Upper lobe of right lung (tissue), 1 donor: ENCODE measurements around the gene PWP1. TPM values are rescaled to one million over a fixed set of nuclear protein-coding genes. Genes with fewer than 3 reads are reported as not detected.

Experiments
- ATAC-seq: fragments of 200-7000 bp; cut with Tn5 transposase; one replicate; pipeline ENCODE4 v1.9.1; 2020; ENCODE audit warnings: mild to moderate bottlenecking, moderate library complexity
- DNase-seq: peaks from one replicate; pipeline ENCODE4 v3.0.0-alpha.2; 2020
- H3K27ac ChIP-seq: fragments of 200-600 bp; one replicate; pipeline ENCODE4 v1.8.0; 2022
- H3K27me3 ChIP-seq: fragments of 200-600 bp; one replicate; pipeline ENCODE4 v1.8.0; 2022; ENCODE audit warnings: mild to moderate bottlenecking
- H3K36me3 ChIP-seq: fragments of 200-600 bp; one replicate; pipeline ENCODE4 v1.8.0; 2022
- H3K4me1 ChIP-seq: fragments of 200-600 bp; one replicate; pipeline ENCODE4 v1.8.0; 2022
- H3K4me3 ChIP-seq: fragments of 200-600 bp; one replicate; pipeline ENCODE4 v1.8.0; 2022; ENCODE audit warnings: mild to moderate bottlenecking
- H3K9me3 ChIP-seq: fragments of 200-600 bp; one replicate; pipeline ENCODE4 v1.8.0; 2022
- intact Hi-C: fragments of 100-400 bp; cut with DNase I; formaldehyde crosslinking; loops from one replicate; pipeline ENCODE4 v1.11.0; 2022
- total RNA-seq: library from RNA; stranded (reverse); fragmentation: NEBNext Ultra II Directional; extraction: Animal tissue kit (Norgen Biotek cat#: 25700); gene quantifications from one replicate; pipeline ENCODE4 v1.2.1, GENCODE V29; 2021
- TF ChIP-seq, protein P1 (sequence below): fragments of 200-600 bp; IDR thresholded peaks from one replicate; pipeline ENCODE4 v1.8.0; 2022; ENCODE audit warnings: antibody characterized with exemption
- donor health status: DM: no; HTN: yes; CAD: no; lungs with severe emphysema.

Gene PWP1
- total RNA-seq, 1 donor from 2014 or later = 25.8 TPM

- H3K4me1 ChIP-seq = no peaks in the 10 kb centered on the region
- TF ChIP-seq, protein P1, sequence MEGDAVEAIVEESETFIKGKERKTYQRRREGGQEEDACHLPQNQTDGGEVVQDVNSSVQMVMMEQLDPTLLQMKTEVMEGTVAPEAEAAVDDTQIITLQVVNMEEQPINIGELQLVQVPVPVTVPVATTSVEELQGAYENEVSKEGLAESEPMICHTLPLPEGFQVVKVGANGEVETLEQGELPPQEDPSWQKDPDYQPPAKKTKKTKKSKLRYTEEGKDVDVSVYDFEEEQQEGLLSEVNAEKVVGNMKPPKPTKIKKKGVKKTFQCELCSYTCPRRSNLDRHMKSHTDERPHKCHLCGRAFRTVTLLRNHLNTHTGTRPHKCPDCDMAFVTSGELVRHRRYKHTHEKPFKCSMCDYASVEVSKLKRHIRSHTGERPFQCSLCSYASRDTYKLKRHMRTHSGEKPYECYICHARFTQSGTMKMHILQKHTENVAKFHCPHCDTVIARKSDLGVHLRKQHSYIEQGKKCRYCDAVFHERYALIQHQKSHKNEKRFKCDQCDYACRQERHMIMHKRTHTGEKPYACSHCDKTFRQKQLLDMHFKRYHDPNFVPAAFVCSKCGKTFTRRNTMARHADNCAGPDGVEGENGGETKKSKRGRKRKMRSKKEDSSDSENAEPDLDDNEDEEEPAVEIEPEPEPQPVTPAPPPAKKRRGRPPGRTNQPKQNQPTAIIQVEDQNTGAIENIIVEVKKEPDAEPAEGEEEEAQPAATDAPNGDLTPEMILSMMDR = no peak
- no peak for ATAC-seq
- no peaks in the 10 kb centered on the region for H3K36me3 ChIP-seq
- intact Hi-C loops = no loop called here
- no peaks in the 10 kb centered on the region for H3K9me3 ChIP-seq
- H3K27ac ChIP-seq = no peak overlapping the region
- no peak for DNase-seq
- no peak overlapping the region for H3K4me3 ChIP-seq
- no peaks in the 10 kb centered on the region for H3K27me3 ChIP-seq
These were observed 35.9 kb upstream of the PWP1 start for GRCh38 chr12:107649661-107650061.

GRCh38 chr12:107650977-107651376 is 34.6 kb upstream of the PWP1 start:
- Histone ChIP-seq H3K4me3 (no peak overlapping the region), H3K36me3 (no peaks in the 10 kb centered on the region), H3K27me3 (no peaks in the 10 kb centered on the region), H3K9me3 (no peaks in the 10 kb centered on the region), H3K4me1 (no peaks in the 10 kb centered on the region), H3K27ac (no peak overlapping the region)
- TF ChIP-seq, protein P1 = no peak
- no peak for DNase-seq
- no peak for ATAC-seq
- intact Hi-C loops = no loop called here

DNA sequence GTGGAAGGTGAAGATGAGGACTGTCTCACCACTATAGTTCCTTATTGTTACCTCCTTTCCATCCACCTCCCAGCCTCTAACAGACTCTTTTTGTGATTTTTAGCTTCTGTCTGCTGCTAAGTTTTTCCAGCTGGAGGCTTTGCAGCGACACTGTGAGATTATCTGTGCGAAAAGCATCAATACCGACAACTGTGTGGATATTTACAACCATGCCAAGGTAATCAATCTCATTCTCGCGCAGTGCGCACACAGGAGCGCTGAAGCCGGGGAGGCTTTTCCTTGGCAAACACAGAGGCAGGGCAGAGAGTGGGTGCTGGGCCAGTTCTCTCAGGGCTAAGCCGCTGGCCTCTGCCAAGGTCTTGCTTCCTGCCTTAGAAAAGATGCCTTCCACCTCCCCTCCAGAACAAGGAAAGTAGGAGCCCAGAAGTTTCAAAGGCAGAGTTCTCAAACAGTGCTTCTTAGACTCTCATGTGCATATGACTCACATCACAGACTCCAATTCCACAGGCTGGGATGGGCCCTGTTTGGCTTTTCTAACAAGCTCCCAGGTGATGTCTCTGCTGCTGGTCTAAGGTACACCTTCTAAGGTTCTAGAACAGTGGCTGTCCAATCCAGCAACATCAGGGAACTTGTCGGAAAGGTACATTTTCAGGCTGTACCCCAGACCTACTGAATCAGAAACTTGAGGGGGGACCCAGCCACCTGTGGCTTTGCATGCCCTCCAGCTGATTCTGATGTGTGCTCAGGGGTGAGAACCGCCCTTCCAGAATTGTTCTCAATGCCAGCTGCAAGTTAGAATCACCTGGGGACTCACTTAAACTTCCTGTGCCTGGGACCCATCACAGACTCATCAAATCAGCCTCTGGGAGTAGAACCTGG is 33.8 kb upstream of the PWP1 start:
- Histone ChIP-seq H3K9me3 (no peaks in the 10 kb centered on the region), H3K27ac (no peak overlapping the region), H3K36me3 (no peaks in the 10 kb centered on the region), H3K27me3 (no peaks in the 10 kb centered on the region), H3K4me1 (no peaks in the 10 kb centered on the region), H3K4me3 (no peak overlapping the region)
- no peak for DNase-seq
- ATAC-seq = no peak
- TF ChIP-seq, protein P1 = no peak
- intact Hi-C loops = no loop called here

- intact Hi-C loops = no loop called here
- TF ChIP-seq, protein P1 = no peak
These were observed 32.1 kb upstream of the PWP1 start for GRCh38 chr12:107653519-107653918.

GRCh38 chr12:107654873-107655272 is 30.7 kb upstream of the PWP1 start:
- TF ChIP-seq, protein P1 = no peak
- intact Hi-C loops = no loop called here
- ATAC-seq (no peak), DNase-seq (no peak)
- no peaks in the 10 kb centered on the region for H3K9me3 ChIP-seq
- peaks cover under 1% of the 10 kb centered on the region for H3K27me3 ChIP-seq
- no peak overlapping the region for H3K4me3 ChIP-seq
- H3K27ac ChIP-seq = no peak overlapping the region
- no peaks in the 10 kb centered on the region for H3K4me1 ChIP-seq
- H3K36me3 ChIP-seq = no peaks in the 10 kb centered on the region

More at GRCh38 chr12:107653519-107653918, 32.1 kb upstream of the PWP1 start:
- H3K27ac ChIP-seq = no peak overlapping the region
- no peaks in the 10 kb centered on the region for H3K36me3 ChIP-seq
- no peak for ATAC-seq
- no peak overlapping the region for H3K4me3 ChIP-seq
- no peak for DNase-seq
- H3K4me1 ChIP-seq = no peaks in the 10 kb centered on the region
- H3K27me3 ChIP-seq = no peaks in the 10 kb centered on the region
- no peaks in the 10 kb centered on the region for H3K9me3 ChIP-seq
